Epithelial cell of proximal tubule (primary cell): Measurements from ENCODE around the gene DCHS2. TPM values are rescaled to one million over a fixed set of nuclear protein-coding genes. Genes with fewer than 3 reads are reported as not detected.

Experiments
- DNase-seq: peaks from one replicate; pipeline ENCODE4 v3.0.0-alpha.2; 2011; ENCODE audit warnings: low read depth
- H3K4me3 ChIP-seq: 2 replicates; pipeline ENCODE4 v1.5.1; 2011; ENCODE audit warnings: low read depth, mild to moderate bottlenecking, low read length
- CTCF ChIP-seq: conservative IDR thresholded peaks from 2 replicates; pipeline ENCODE4 v1.5.1; 2012; ENCODE audit warnings: low read depth, mild to moderate bottlenecking, low read length
- total RNA-seq: library from RNA; depleted of rRNA; stranded (reverse); fragments of >200 nt; gene quantifications from 2 replicates; pipeline ENCODE4 v1.2.3, GENCODE V29; 2015

DCHS2 gene
- total RNA-seq, 1 donor from 2014 or later = 0.12 TPM

DNA sequence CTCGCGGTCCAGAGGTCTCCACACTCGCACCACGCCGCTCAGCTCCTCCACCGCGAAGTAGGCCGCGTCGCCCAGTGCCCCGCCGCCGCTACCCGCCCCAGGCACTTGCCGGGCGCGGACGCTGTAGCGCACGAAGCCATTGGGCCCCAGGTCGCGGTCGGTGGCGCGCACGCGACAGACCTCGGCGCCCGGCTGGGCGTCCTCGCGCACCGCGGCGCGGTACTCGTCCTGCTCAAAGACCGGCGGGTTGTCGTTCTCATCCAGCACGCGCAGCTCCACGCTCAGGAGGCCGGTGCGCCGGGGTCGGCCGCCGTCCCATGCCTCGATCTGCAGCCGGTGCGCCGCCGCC is 1.4 kb downstream of the DCHS2 start:
- no peak for TF ChIP-seq CTCF
- DNase-seq = no peak
- H3K4me3 ChIP-seq = no peak overlapping the region

GRCh38 chr4:154489558-154490233 is 1.9 kb downstream of the DCHS2 start:
- DNase-seq = no peak
- H3K4me3 ChIP-seq = no peak overlapping the region
- TF ChIP-seq CTCF = no peak

GRCh38 chr4:154487145-154487544 is 4.5 kb downstream of the DCHS2 start:
- TF ChIP-seq CTCF = no peak
- DNase-seq = no peak
- H3K4me3 ChIP-seq = no peak overlapping the region

DNA sequence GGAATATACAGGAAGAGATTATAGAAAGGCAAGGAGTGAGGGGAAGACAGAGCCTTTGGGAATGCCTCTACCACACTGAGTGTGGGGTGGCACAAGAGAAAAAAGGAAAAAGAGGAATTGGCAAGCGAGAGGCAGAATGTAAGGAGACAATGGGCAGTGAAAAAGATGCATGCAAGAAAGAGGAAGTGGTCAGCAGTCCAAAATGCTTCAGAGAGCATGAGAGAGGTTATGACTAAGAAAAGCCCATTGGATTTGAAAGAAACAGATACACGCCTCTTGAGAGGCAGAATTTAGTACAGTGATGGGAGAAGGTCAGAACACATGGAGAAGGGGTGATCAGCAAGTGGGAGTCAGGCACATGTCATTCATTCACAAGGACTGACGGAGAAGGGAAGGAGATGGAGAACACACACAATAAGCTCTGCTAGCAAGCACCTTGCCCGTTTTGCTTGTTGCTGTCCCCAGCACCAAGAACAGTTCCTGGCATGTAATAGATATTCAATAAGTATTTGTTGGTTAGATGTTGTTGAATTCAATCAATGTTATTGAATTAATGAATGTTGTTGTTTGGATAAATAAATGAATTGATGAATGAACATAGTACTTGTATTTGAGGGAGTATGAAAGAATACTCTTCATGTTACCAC is 6.3 kb downstream of the DCHS2 start:
- DNase-seq = no peak
- H3K4me3 ChIP-seq = no peak overlapping the region
- no peak for TF ChIP-seq CTCF

DNA sequence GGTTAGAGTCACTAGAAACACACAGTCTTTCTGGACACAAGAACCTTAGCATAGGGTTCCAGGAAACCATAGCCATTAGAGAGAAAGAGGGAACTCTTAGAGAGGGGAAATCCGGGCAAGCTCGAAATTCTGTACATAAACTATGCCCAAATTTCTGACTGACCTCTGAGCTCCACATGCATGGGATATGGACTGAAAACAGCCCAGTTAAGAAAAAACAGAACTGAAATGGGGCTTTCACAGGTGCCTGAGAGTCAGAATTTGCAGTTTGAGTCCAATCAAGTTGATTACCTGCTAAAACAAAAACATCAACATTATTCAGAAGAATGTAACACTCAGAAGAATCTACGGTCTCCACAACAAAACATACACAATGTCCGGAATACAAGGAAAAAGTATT is 13.1 kb downstream of the DCHS2 start:
- TF ChIP-seq CTCF = no peak
- H3K4me3 ChIP-seq = no peak overlapping the region
- DNase-seq = no peak

- no peak for TF ChIP-seq CTCF
- no peak for DNase-seq
- no peak overlapping the region for H3K4me3 ChIP-seq
Observed at GRCh38 chr4:154478128-154478527, 13.5 kb downstream of the DCHS2 start.

DNA sequence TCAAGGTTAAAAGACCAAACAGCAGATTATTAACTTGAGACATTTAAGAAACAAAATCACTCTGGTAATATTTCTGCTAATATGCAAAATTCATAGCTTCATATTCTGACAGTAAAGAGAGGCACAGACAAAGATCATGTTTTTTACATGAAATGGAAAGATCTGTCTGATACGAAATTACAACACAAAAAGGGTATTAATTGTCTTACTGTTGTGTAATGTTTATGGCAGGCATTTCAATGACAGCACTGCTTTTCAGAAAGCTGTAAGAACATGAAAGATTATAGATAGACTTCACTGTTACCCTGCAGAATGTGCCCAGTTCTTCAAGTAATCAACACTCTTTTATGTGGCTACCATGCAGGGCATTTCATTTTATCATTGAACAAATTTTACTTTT is 15.4 kb downstream of the DCHS2 start:
- no peak for TF ChIP-seq CTCF
- H3K4me3 ChIP-seq = no peak overlapping the region
- DNase-seq = no peak
